ENCODE measurements around the gene TMEM236. TPM values are rescaled to one million over a fixed set of nuclear protein-coding genes. Genes with fewer than 3 reads are reported as not detected.

The TMEM236 gene
- total RNA-seq, 2 experiments from 2014 or later = 0.05 to 0.06 TPM

DNA sequence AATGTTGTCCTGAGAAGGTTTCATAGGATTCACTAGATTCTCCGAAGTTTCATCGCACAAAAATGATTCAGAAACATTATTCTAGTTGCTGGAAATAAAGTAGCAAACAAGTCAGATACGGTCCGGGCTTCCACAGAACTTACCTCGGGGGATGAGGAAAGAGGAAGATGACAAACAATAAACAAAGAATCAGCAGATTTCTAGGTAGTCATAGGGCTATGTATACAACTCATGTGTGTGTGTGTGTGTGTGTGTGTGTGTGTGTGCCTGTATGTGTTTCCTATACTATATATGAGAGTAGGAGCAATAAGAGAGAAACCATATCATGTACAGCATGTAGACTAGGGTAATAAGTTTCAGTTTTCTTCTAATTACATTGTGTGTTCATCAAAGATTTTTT is 16.5 kb downstream of the TMEM236 start:
- DNase-seq = no peak
- Mint-ChIP-seq H3K4me1 (ENCODE audit: low read depth) (no peaks in the 10 kb centered on the region), H3K4me3 (no peak overlapping the region), H3K27me3 (no peaks in the 10 kb centered on the region), H3K9me3 (no peaks in the 10 kb centered on the region), H3K36me3 (ENCODE audit: low read depth) (no peaks in the 10 kb centered on the region), H3K27ac (no peak overlapping the region)
- POLR2A ChIA-PET = no interaction called here
- Histone ChIP-seq H3K36me3 (ENCODE audit: insufficient read depth, low read length) (no peaks in the 10 kb centered on the region), H3K4me1 (ENCODE audit: insufficient read depth, low read length) (no peaks in the 10 kb centered on the region), H3K9me3 (ENCODE audit: control insufficient read depth in 1 of 2, insufficient read depth in 1 of 2, low read length in 2 of 2) (no peaks in the 10 kb centered on the region), H3K27me3 (ENCODE audit: control insufficient read depth in 1 of 2, insufficient read depth in 2 of 2, low read length in 2 of 2) (no peaks in the 10 kb centered on the region), H3K4me3 (ENCODE audit: low read length) (no peak overlapping the region), H3K27ac (ENCODE audit: low read depth in 1 of 2, low read length in 2 of 2) (no peak overlapping the region)
- intact Hi-C loops (cut with DNase I, micrococcal nuclease) = no loop called here
- CTCF ChIA-PET = no interaction called here
- no peak for ATAC-seq (ENCODE audit: poor library complexity)
- TF ChIP-seq, protein P1, sequence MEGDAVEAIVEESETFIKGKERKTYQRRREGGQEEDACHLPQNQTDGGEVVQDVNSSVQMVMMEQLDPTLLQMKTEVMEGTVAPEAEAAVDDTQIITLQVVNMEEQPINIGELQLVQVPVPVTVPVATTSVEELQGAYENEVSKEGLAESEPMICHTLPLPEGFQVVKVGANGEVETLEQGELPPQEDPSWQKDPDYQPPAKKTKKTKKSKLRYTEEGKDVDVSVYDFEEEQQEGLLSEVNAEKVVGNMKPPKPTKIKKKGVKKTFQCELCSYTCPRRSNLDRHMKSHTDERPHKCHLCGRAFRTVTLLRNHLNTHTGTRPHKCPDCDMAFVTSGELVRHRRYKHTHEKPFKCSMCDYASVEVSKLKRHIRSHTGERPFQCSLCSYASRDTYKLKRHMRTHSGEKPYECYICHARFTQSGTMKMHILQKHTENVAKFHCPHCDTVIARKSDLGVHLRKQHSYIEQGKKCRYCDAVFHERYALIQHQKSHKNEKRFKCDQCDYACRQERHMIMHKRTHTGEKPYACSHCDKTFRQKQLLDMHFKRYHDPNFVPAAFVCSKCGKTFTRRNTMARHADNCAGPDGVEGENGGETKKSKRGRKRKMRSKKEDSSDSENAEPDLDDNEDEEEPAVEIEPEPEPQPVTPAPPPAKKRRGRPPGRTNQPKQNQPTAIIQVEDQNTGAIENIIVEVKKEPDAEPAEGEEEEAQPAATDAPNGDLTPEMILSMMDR (IDR thresholded peaks at IDR 0.05) = no peak

DNA sequence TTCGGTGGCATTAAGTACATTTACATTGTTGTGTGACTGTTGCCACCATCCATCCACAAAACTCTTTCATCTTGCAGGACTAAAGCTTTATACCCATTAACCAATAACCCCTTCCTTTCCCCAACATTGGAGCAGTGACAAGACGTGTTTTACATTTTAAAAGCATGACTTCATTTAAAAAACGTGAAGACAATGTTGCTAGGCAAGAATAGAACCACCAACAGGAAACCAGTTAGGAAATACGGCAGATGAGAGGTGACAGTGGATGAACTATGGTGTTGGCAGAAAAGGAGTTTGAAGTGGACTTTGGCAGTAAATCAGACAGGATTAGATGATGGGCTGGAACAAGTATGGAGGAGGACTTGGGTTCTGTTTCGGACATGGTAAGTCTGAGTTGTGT is 17.0 kb downstream of the TMEM236 start:
- H3K27me3 Mint-ChIP-seq = no peaks in the 10 kb centered on the region
- no peaks in the 10 kb centered on the region for H3K4me1 Mint-ChIP-seq (ENCODE audit: low read depth)
- intact Hi-C loops (cut with DNase I, micrococcal nuclease) = no loop called here
- Histone ChIP-seq H3K9me3 (ENCODE audit: control insufficient read depth in 1 of 2, insufficient read depth in 1 of 2, low read length in 2 of 2) (no peaks in the 10 kb centered on the region), H3K27ac (ENCODE audit: low read depth in 1 of 2, low read length in 2 of 2) (no peak overlapping the region), H3K4me3 (ENCODE audit: low read length) (no peak overlapping the region), H3K27me3 (ENCODE audit: control insufficient read depth in 1 of 2, insufficient read depth in 2 of 2, low read length in 2 of 2) (no peaks in the 10 kb centered on the region), H3K4me1 (ENCODE audit: insufficient read depth, low read length) (no peaks in the 10 kb centered on the region), H3K36me3 (ENCODE audit: insufficient read depth, low read length) (no peaks in the 10 kb centered on the region)
- ChIA-PET CTCF (no interaction called here), POLR2A (no interaction called here)
- no peaks in the 10 kb centered on the region for H3K9me3 Mint-ChIP-seq
- H3K27ac Mint-ChIP-seq = no peak overlapping the region
- no peak overlapping the region for H3K4me3 Mint-ChIP-seq
- TF ChIP-seq, protein P1 (IDR thresholded peaks at IDR 0.05) = no peak
- DNase-seq = no peak
- no peak for ATAC-seq (ENCODE audit: poor library complexity)
- no peaks in the 10 kb centered on the region for H3K36me3 Mint-ChIP-seq (ENCODE audit: low read depth)

DNA sequence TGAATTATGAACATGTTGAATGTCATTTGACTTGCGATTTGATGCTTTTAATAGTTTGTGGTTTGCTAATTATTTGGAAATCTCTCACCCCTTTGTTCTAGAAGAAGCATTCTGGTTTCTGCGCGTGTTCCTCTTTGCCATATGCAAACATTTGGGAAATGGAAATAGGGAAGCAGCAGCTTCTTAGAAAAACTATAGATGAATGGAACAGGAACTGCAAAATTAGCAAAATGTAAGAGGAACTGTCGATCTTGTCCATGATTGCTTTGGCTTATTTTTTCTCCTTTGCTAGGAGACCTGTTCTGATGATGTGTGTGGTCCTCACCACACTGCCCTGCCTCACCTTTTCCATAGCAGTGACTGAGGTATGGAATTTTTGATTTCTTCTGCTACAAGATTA is 19.0 kb downstream of the TMEM236 start:
- ATAC-seq (ENCODE audit: poor library complexity) (no peak), DNase-seq (peak in 1 of 14 experiments; percentile 7)
- Mint-ChIP-seq H3K27me3 (no peaks in the 10 kb centered on the region), H3K4me1 (ENCODE audit: low read depth) (no peaks in the 10 kb centered on the region), H3K9me3 (no peaks in the 10 kb centered on the region), H3K4me3 (no peak overlapping the region), H3K27ac (no peak overlapping the region), H3K36me3 (ENCODE audit: low read depth) (no peaks in the 10 kb centered on the region)
- ChIA-PET POLR2A (no interaction called here), CTCF (no interaction called here)
- Histone ChIP-seq H3K27ac (ENCODE audit: low read depth in 1 of 2, low read length in 2 of 2) (no peak overlapping the region), H3K4me3 (ENCODE audit: low read length) (no peak overlapping the region), H3K4me1 (ENCODE audit: insufficient read depth, low read length) (no peaks in the 10 kb centered on the region), H3K9me3 (ENCODE audit: control insufficient read depth in 1 of 2, insufficient read depth in 1 of 2, low read length in 2 of 2) (no peaks in the 10 kb centered on the region), H3K36me3 (ENCODE audit: insufficient read depth, low read length) (no peaks in the 10 kb centered on the region), H3K27me3 (ENCODE audit: control insufficient read depth in 1 of 2, insufficient read depth in 2 of 2, low read length in 2 of 2) (no peaks in the 10 kb centered on the region)
- intact Hi-C loops (cut with DNase I, micrococcal nuclease) = no loop called here
- TF ChIP-seq, protein P1 (IDR thresholded peaks at IDR 0.05) = no peak

Data from CD4-positive, alpha-beta T cell (primary cell).